Tongue (tissue), 2 donors: ENCODE results near the gene FBN3. TPM values are rescaled to one million over a fixed set of nuclear protein-coding genes. Genes with fewer than 3 reads are reported as not detected.
A peak's percentile ranks its signal among the peaks of the same experiment; 100 is the strongest.

Experiments
- DNase-seq: peaks from one replicate; pipeline ENCODE4 v3.0.0-alpha.2; 2015
- total RNA-seq: library from RNA; depleted of rRNA; stranded (reverse); fragments of >200 nt; gene quantifications from one replicate; pipeline ENCODE4 v1.2.3, GENCODE V29; 2014

The FBN3 gene
- total RNA-seq, 1 donor from 2014 or later, result 13.3 TPM

- peak; percentile 61 for DNase-seq
These were observed 757 bp downstream of the FBN3 start for GRCh38 chr19:8148410-8149260.

GRCh38 chr19:8148088-8148409, 1.3 kb downstream of the FBN3 start:
- DNase-seq, result no peak

GRCh38 chr19:8147582-8147978, 1.8 kb downstream of the FBN3 start:
- no peak for DNase-seq

GRCh38 chr19:8146877-8147581, 2.4 kb downstream of the FBN3 start:
- no peak for DNase-seq

- no peak for DNase-seq
These were observed 5.0 kb downstream of the FBN3 start for GRCh38 chr19:8144273-8144995.

- peak; percentile 41 for DNase-seq
These were observed 6.4 kb downstream of the FBN3 start for GRCh38 chr19:8143041-8143440.

- DNase-seq, result peak; percentile 59
These were observed 6.9 kb downstream of the FBN3 start for GRCh38 chr19:8142513-8142900.

GRCh38 chr19:8141726-8142512, 7.5 kb downstream of the FBN3 start:
- DNase-seq, result no peak

- peak; percentile 57 for DNase-seq
These were observed 11.2 kb downstream of the FBN3 start for GRCh38 chr19:8138201-8138600.

GRCh38 chr19:8137425-8137824, 12.0 kb downstream of the FBN3 start:
- DNase-seq, result no peak

GRCh38 chr19:8135946-8136618, 13.3 kb downstream of the FBN3 start:
- DNase-seq, result no peak

- DNase-seq, result no peak
These were observed 16.4 kb downstream of the FBN3 start for GRCh38 chr19:8132858-8133458.

- no peak for DNase-seq
These were observed 17.9 kb downstream of the FBN3 start for GRCh38 chr19:8131517-8131916.

- no peak for DNase-seq
These were observed 20.3 kb downstream of the FBN3 start for GRCh38 chr19:8129061-8129618.

GRCh38 chr19:8128551-8128950, 20.8 kb downstream of the FBN3 start:
- no peak for DNase-seq

GRCh38 chr19:8127311-8127710, 22.1 kb downstream of the FBN3 start:
- no peak for DNase-seq

GRCh38 chr19:8126511-8126910, 22.9 kb downstream of the FBN3 start:
- no peak for DNase-seq

GRCh38 chr19:8126008-8126407, 23.4 kb downstream of the FBN3 start:
- DNase-seq, result no peak

GRCh38 chr19:8123683-8124082, 25.7 kb downstream of the FBN3 start:
- DNase-seq, result no peak

- DNase-seq, result no peak
These were observed 28.5 kb downstream of the FBN3 start for GRCh38 chr19:8120636-8121480.
